Metanephros (tissue), 1 donor: Measurements from ENCODE around the gene RNASE8. TPM values are rescaled to one million over a fixed set of nuclear protein-coding genes. Genes with fewer than 3 reads are reported as not detected.

Experiments used
- total RNA-seq: library from RNA; depleted of rRNA; stranded (reverse); fragments of >200 nt; gene quantifications from one replicate; pipeline ENCODE4 v1.2.3, GENCODE V29; 2014

The RNASE8 gene
- not detected for total RNA-seq

GRCh38 chr14:21057803-21058675, at the start of gene RNASE8:
Gene RNASE8 (plus strand): TSS chr14:21057822. CDS start chr14:21057893, 71 bp downstream.

GRCh38 chr14:21024585-21025370, 32.8 kb upstream of the RNASE8 start, which contains the start of gene NDRG2:
Gene NDRG2 (minus strand): TSS chr14:21025061. CDS start chr14:21023315, 1,746 bp downstream.

GRCh38 chr14:21029917-21030316, 27.7 kb upstream of the RNASE8 start, which contains the start of gene TPPP2:
Gene TPPP2 (plus strand): TSS chr14:21030217. CDS start chr14:21030582, 365 bp downstream.

GRCh38 chr14:21034707-21035106, 22.9 kb upstream of the RNASE8 start, which contains the start of gene RNASE13:
Gene RNASE13 (minus strand): TSS chr14:21034807. CDS start chr14:21034288, 519 bp downstream.

GRCh38 chr14:21041676-21042433, 15.8 kb upstream of the RNASE8 start, which contains the start of gene RNASE7:
Gene RNASE7 (plus strand): TSS chr14:21042362. CDS start chr14:21042993, 631 bp downstream.

GRCh38 chr14:21070083-21070609, 12.5 kb downstream of the RNASE8 start, which contains the start of gene ARHGEF40:
Gene ARHGEF40 (plus strand): TSS chr14:21070304. CDS start chr14:21070397, 93 bp downstream.

GRCh38 chr14:21098076-21098891, 40.7 kb downstream of the RNASE8 start, which contains the start of gene ZNF219:
Gene ZNF219 (minus strand): TSS chr14:21098655. CDS start chr14:21093591, 5,064 bp downstream.

GRCh38 chr14:21100931-21101330, 43.3 kb downstream of the RNASE8 start, which contains the start of gene TMEM253:
Gene TMEM253 (plus strand): TSS chr14:21101066. CDS start chr14:21101344, 278 bp downstream.

Other genes with a start within 250 kb of the RNASE8 start
- 3.3 TPM for gene RNASE3, start 166.4 kb upstream of the RNASE8 start, total RNA-seq
- 8.5 TPM for gene RNASE2, start 102.3 kb upstream of the RNASE8 start, total RNA-seq
- gene METTL17, start 67.8 kb upstream of the RNASE8 start, total RNA-seq = 44.9 TPM
- 1.9 TPM for gene SLC39A2, start 58.5 kb upstream of the RNASE8 start, total RNA-seq
- 114 TPM for gene NDRG2, start 32.8 kb upstream of the RNASE8 start, total RNA-seq
- gene TPPP2, start 27.6 kb upstream of the RNASE8 start, total RNA-seq = 1.8 TPM
- gene RNASE13, start 23.0 kb upstream of the RNASE8 start, total RNA-seq = not detected
- gene RNASE7, start 15.5 kb upstream of the RNASE8 start, total RNA-seq = 0.18 TPM
- gene ARHGEF40, start 12.5 kb downstream of the RNASE8 start, total RNA-seq = 77.5 TPM
- gene ZNF219, start 40.8 kb downstream of the RNASE8 start, total RNA-seq = 19.1 TPM
- 0.35 TPM for gene TMEM253, start 43.2 kb downstream of the RNASE8 start, total RNA-seq
- not detected for gene OR5AU1, start 98.2 kb downstream of the RNASE8 start, total RNA-seq
- gene HNRNPC, start 211.6 kb downstream of the RNASE8 start, total RNA-seq = 1,235 TPM
- gene RPGRIP1, start 222.3 kb downstream of the RNASE8 start, total RNA-seq = 1.1 TPM